Osteoblast (primary cell): ENCODE results near the gene NOS1AP. TPM values are rescaled to one million over a fixed set of nuclear protein-coding genes. Genes with fewer than 3 reads are reported as not detected.

ENCODE experiments used
- DNase-seq: peaks from one replicate; pipeline ENCODE4 v3.0.0; 2011; ENCODE audit warnings: low spot score, mixed read lengths; ENCODE audit not compliant: insufficient read length; ENCODE audit errors: missing footprints
- H2AFZ ChIP-seq: 2 replicates; pipeline ENCODE4 v1.6.0; 2011; ENCODE audit warnings: mild to moderate bottlenecking, low read length
- H3K27ac ChIP-seq: 2 replicates; pipeline ENCODE4 v1.5.1; 2011; ENCODE audit warnings: mild to moderate bottlenecking, low read depth, low read length, moderate library complexity
- H3K27me3 ChIP-seq: 2 replicates; pipeline ENCODE4 v1.6.0; 2012; ENCODE audit warnings: mild to moderate bottlenecking, control low read depth, inconsistent platforms, low read length, moderate library complexity; ENCODE audit not compliant: insufficient read depth
- H3K36me3 ChIP-seq: 2 replicates; pipeline ENCODE4 v1.5.1; 2011; ENCODE audit warnings: mild to moderate bottlenecking, low read length, control low read depth, moderate library complexity; ENCODE audit not compliant: insufficient read depth
- H3K4me1 ChIP-seq: 2 replicates; pipeline ENCODE4 v1.5.1; 2011; ENCODE audit warnings: mild to moderate bottlenecking, low read length, control low read depth, moderate library complexity; ENCODE audit not compliant: insufficient read depth
- H3K4me2 ChIP-seq: 2 replicates; pipeline ENCODE4 v1.6.0; 2011; ENCODE audit warnings: mild to moderate bottlenecking, low read length; ENCODE audit not compliant: insufficient read depth
- H3K4me3 ChIP-seq: fragments of 200-600 bp; sonication (generic); 3 replicates; pipeline ENCODE4 v1.5.1; 2012; ENCODE audit warnings: mild to moderate bottlenecking, low read length, inconsistent platforms; ENCODE audit not compliant: insufficient read depth
- H3K79me2 ChIP-seq: 2 replicates; pipeline ENCODE4 v1.6.0; 2012; ENCODE audit warnings: mild to moderate bottlenecking, low read length, control low read depth, inconsistent platforms; ENCODE audit not compliant: insufficient read depth
- H3K9me3 ChIP-seq: 2 replicates; pipeline ENCODE4 v1.5.1; 2011; ENCODE audit warnings: low read depth, low read length, control low read depth
- H4K20me1 ChIP-seq: 2 replicates; pipeline ENCODE4 v1.6.0; 2012; ENCODE audit warnings: mild to moderate bottlenecking, low read length, control low read depth; ENCODE audit not compliant: insufficient read depth
- total RNA-seq: library from RNA; depleted of rRNA; stranded (reverse); fragments of >200 nt; gene quantifications from 2 replicates; pipeline ENCODE4 v1.2.3, GENCODE V29; 2012
- TF ChIP-seq, protein P1 (sequence below): IDR thresholded peaks from 2 replicates; pipeline ENCODE4 v1.5.1; 2011; ENCODE audit warnings: mild to moderate bottlenecking, low read depth, low read length, moderate library complexity; ENCODE audit errors: extremely low read depth

Gene NOS1AP
- total RNA-seq, 1 donor = not detected

- TF ChIP-seq, protein P1, sequence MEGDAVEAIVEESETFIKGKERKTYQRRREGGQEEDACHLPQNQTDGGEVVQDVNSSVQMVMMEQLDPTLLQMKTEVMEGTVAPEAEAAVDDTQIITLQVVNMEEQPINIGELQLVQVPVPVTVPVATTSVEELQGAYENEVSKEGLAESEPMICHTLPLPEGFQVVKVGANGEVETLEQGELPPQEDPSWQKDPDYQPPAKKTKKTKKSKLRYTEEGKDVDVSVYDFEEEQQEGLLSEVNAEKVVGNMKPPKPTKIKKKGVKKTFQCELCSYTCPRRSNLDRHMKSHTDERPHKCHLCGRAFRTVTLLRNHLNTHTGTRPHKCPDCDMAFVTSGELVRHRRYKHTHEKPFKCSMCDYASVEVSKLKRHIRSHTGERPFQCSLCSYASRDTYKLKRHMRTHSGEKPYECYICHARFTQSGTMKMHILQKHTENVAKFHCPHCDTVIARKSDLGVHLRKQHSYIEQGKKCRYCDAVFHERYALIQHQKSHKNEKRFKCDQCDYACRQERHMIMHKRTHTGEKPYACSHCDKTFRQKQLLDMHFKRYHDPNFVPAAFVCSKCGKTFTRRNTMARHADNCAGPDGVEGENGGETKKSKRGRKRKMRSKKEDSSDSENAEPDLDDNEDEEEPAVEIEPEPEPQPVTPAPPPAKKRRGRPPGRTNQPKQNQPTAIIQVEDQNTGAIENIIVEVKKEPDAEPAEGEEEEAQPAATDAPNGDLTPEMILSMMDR = no peak
- peaks cover 41% of the 10 kb centered on the region for H3K27me3 ChIP-seq
- no peaks in the 10 kb centered on the region for H3K4me1 ChIP-seq
- H3K27ac ChIP-seq = no peak overlapping the region
- no peak overlapping the region for H3K4me3 ChIP-seq
- no peaks in the 10 kb centered on the region for H3K79me2 ChIP-seq
- no peaks in the 10 kb centered on the region for H3K36me3 ChIP-seq
- no peak overlapping the region for H2AFZ ChIP-seq
- H3K4me2 ChIP-seq = no peak overlapping the region
- no peaks in the 10 kb centered on the region for H3K9me3 ChIP-seq
- H4K20me1 ChIP-seq = no peaks in the 10 kb centered on the region
- no peak for DNase-seq
Observed at GRCh38 chr1:162327144-162327787, 257.8 kb downstream of the NOS1AP start.

GRCh38 chr1:162327788-162328165, 258.3 kb downstream of the NOS1AP start:
- no peaks in the 10 kb centered on the region for H3K4me1 ChIP-seq
- H3K79me2 ChIP-seq = no peaks in the 10 kb centered on the region
- DNase-seq = no peak
- H3K4me3 ChIP-seq = no peak overlapping the region
- H3K4me2 ChIP-seq = no peak overlapping the region
- H3K36me3 ChIP-seq = no peaks in the 10 kb centered on the region
- no peak overlapping the region for H3K27ac ChIP-seq
- no peaks in the 10 kb centered on the region for H4K20me1 ChIP-seq
- H2AFZ ChIP-seq = no peak overlapping the region
- TF ChIP-seq, protein P1 = no peak
- H3K9me3 ChIP-seq = no peaks in the 10 kb centered on the region
- H3K27me3 ChIP-seq = peaks cover 39% of the 10 kb centered on the region

DNA sequence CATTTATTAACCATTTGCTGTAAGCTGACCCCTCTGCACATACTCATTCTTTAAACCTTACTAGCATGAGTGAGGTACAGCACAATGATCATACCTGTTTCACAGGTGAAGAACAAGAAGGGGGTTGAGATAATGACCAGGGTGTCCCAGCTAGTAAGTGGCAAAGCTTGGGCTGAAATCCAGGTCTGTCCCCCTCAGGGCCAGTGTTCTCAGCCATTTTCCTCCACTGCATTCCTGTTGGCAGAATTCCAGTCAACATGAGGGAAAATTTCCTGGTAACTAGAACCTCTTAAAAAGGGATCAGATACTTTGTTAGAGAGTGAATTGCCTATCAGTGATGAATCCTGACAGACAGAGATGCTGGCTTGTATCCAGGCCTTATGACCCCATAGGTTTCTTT, 259.0 kb downstream of the NOS1AP start:
- Histone ChIP-seq H4K20me1 (no peaks in the 10 kb centered on the region), H3K4me1 (no peaks in the 10 kb centered on the region), H3K36me3 (no peaks in the 10 kb centered on the region), H3K79me2 (no peaks in the 10 kb centered on the region), H3K4me3 (no peak overlapping the region), H2AFZ (no peak overlapping the region), H3K27ac (no peak overlapping the region), H3K27me3 (peaks cover 34% of the 10 kb centered on the region), H3K9me3 (no peaks in the 10 kb centered on the region), H3K4me2 (no peak overlapping the region)
- no peak for DNase-seq
- TF ChIP-seq, protein P1 = no peak

DNA sequence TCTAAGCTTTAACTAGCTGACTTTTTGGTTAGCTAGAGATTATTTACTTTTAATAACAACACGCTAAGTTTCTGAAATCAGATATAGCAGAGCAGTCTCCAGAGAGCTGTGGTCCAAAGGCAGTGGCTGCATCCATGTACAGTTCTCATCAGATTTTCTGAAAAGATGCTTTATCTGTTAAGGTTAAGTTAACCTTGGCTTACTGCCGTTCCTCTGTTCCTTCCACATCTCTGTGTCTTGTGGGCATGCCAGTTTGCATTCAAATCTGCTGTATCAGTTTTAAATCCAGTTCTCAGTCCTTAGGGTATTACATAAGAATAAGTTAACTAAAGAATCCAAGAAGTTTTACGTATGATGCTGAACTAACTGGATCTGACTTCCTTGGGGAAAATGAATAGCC, 260.3 kb downstream of the NOS1AP start:
- Histone ChIP-seq H4K20me1 (no peaks in the 10 kb centered on the region), H3K79me2 (no peaks in the 10 kb centered on the region), H3K9me3 (no peaks in the 10 kb centered on the region), H3K4me3 (no peak overlapping the region), H3K27me3 (peaks cover 31% of the 10 kb centered on the region), H2AFZ (no peak overlapping the region), H3K4me2 (no peak overlapping the region), H3K36me3 (no peaks in the 10 kb centered on the region), H3K27ac (no peak overlapping the region), H3K4me1 (no peaks in the 10 kb centered on the region)
- TF ChIP-seq, protein P1 = no peak
- DNase-seq = no peak
